Activated T-cell treated with anti-CD3 and anti-CD28 coated beads, Interleukin-2, amount 50 U/mL, for 48 hours (primary cell): ENCODE measurements around the gene BDP1.
"Not testable (repeated sequence)": the region's sequence is repeated elsewhere in the genome, so short reads cannot be mapped to it uniquely, and the experiment has no call there.

Experiments
- DNase-seq, 2 experiments: peaks; one replicate each; pipeline ENCODE4 v3.0.0-alpha.2; 2020

Gene BDP1

DNA sequence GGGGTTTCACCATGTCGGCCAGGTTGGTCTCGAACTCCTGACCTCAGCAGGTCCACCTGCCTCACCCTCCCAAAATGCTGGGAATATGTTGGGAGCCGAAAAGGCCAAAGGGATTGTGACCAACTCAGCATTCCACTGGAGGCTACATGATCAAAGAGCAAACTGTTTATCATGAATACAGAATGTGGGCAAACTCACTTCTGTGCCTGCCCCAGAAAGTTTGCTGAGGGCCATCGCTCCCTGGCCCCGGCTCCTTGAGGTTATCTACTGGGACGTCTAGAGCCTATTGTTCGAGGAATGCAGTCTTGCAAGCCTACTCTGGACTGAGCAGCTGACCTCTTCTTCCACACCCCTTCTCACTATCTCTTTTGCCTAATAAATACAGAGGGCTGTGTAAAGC, 116.4 kb downstream of the BDP1 start:
- not testable (repeated sequence) for DNase-seq

DNA sequence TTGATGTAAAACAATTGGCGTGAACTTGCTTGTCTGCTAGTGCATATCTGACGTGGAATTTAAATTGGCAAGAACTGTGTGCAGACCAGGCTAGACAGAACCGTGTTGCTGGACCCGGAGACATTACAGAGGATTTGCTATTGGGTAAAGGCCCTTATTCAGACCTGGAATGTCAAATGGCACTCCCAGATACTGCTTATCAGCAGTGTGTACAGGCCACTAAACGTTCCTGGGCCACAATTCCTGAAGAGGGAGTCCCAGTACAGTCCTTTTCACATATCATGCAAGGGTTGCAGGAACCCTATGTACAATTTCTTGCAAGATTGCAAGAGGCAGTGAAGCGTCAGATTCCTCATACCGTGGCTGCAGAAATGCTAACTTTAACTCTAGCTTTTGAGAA, 118.1 kb downstream of the BDP1 start:
- no peak for DNase-seq

DNA sequence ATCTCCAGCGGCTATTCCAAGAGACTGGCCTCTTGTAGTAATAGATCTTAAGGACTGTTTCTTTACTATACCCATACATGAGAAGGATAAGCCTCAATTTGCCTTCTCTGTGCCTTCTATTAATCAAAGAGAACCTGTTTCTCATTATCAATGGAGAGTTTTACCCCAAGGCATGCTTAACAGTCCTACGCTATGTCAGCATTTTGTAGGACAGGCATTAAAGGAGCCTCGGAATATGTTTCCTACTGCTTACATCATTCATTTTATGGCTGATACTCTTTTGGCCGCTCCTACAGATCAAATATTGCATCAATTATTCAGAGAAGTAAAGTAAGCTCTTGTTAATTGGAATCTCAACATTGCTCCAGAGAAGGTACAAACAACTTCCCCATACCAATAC, 120.1 kb downstream of the BDP1 start:
- not testable (repeated sequence) for DNase-seq

DNA sequence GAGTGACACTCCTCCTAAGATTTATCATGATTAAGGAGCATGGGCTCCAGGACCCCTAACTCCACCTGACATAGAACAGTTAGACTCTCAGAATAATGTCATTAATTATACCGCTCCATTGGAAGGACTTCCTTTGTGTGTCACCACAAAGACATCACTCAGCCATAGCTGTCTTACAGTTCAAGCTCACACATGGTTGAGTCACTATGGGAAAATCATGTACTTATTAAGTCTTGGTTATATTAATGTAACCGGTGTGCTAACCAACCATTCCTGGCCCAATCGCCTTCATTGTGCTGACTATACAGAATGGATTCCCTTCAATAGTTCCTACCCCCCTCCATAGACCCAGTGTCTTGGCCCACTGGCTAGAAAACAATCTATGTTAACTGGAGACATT, 120.8 kb downstream of the BDP1 start:
- no peak for DNase-seq

DNA sequence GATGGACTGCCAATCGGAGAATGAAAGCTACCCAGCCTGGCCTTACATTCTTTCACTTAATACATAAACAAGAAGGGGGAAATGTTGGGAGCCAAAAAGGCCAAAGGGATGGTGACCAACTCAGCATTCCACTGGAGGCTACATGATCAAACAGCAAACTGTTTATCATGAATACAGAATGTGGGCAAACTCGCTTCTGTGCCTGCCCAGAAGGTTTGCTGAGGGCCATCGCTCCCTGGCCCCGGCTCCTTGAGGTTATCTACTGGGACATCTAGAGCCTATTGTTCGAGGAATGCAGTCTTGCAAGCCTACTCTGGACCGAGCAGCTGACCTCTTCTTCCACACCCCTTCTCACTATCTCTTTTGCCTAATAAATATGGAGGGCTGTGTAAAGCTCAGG, 122.4 kb downstream of the BDP1 start:
- not testable (repeated sequence) for DNase-seq

DNA sequence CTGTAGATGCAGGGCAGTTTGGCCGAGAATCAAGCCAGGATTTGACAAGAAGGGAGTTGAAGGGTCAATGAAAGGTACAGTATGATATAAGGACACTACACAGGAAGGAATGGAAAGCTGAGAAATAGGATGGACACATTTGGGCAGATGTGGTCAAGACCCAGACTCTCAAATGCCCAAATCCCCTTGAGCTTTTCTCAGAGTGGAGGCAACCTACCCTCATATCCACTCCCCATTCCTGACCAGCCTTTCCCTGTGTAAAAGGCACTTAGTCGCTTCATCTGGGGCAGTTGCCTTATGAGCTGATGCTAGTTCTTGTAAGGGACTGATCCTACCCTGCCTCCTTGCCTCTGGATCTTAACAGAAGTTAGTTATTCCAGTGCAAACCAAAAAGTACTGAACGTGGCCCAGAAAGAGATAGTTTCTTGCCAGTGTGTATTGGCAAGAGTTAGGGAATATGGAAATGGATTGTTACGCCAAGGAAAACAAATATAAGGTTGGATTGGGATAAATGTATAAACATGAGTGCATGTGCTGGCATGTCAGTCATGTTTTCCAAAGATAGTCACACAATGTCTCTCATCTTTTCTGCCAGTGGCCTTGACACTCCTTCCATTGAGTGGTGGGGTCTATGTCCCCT, 127.6 kb downstream of the BDP1 start:
- DNase-seq, result no peak

DNA sequence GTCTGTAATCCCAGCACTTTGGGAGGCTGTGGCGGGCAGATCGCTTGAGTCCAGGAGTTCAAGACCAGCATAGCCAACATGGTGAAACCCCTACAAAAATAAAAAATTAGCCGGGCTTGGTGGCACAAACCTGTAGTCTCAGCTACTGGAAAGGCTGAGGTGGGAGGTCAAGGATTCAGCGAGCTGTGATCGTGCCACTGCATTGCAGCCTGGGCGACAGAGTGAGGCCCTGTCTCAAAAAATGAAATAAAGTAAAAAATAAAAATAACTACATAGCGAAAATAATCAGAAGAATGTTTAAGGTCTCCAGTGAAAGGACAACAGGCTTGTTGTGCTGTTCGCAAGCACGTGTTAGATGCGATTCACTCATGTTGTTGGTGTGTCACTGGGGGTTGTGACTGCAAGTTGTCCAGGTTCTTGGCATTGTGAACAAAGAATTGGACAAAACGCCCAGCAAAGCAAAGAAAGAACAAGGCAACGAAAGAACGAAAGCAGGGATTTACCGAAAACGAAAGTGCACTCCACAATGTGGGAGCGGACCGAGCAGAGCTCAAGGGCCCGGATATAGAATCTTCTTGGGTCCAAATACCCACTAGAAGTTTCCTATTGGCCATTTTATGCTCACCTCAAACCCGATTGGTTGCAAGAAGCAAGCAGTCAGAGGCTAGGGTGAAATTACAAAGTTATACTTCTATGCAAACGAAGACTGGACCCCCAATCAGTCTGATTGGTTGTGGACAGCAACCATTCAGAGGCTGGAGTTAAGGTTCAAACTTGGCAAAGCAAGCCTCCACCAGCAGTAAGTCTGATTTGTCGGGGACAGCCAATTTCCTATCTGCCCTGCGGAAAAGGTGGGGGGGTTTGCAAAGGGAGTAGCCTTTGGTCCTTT, 130.8 kb downstream of the BDP1 start:
- no peak for DNase-seq

DNA sequence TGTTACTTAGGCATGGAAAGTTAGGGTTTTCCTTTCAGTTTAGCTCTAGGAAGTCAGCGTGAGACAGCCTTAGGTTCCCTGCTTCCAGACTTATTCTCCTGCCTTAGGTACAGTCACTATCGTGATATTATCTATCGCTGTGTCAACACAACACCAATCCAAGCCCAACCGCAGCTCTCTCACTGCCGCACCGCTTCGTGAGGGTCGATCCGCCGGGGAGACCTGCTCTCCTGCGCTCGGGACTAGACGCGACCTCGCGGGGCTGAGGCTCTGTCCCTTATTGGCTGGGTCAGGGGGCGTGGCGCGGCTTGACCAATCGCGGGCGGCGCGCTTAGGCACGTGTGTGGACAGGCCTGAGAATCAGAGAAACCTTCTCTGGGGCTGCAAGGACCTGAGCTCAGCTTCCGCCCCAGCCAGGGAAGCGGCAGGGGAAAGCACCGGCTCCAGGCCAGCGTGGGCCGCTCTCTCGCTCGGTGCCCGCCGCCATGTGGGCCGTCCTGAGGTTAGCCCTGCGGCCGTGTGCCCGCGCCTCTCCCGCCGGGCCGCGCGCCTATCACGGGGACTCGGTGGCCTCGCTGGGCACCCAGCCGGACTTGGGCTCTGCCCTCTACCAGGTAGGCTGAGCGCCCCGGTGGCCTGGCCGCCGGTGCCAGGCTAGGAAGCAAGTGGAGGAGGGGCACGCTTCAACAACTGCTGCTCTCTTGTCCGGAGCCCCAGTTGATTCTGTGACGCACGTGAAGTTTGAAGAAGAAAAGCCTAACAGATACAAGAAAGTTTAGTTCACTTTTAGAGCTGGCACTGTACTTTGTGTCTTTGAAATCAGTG, 131.7 kb downstream of the BDP1 start, which contains the start of gene MCCC2:
TSS of gene MCCC2 (plus strand) at position 400 of the 825 bp plus-strand sequence. CDS start at position 486, 86 bp downstream.
- DNase-seq, result peak; percentile 98 to 99

DNA sequence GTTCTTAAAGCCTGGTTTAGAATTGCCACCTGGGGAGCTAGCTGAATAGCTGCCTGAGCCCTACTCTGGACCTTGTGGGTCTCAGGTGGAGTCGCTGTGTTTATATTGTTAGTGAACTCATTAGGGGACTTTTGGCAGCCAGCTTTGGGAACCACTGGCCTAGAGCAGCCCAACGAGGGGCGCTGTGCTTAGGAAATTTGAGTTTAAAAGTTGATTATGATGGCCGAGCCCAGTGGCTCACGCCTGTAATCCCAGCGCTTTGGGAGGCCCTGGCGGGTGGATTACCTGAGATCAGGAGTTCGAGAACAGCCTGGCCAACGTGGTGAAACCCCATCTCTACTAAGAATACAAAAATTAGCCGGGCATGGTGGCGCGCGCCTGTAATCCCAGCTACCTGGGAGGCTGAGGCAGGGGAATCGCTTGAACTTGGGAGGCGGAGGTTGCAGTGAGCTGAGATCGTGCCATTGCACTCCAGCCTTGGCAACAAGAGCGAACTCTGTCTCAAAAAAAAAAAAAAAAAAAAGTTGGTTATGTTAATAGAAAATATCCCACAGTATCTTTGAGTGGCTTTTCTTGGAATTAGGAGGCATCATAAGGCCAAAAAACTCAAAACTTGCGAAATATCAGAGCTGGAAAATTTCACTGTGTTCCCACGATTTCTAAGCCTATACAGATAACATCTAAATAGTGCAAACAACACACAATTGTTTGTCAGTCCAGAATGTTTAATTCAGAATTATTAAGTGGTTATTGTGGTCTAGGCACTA, 132.5 kb downstream of the BDP1 start:
- no peak for DNase-seq

DNA sequence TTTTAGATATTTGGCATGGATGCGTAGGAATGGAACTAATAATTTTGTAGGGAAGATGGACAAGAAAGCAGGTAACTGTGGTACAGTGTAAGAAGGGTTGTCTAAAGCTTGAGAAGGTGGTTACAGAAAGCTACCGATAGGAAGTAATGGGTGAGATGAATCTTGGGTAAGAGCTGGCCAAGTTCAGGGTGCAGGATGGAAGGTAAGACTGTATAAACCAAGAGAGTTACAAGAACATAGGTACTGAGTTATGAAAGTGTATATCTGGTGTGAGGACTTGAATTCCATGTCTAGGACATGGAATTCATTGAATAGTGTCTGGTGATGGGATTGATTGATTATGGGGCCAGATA, 133.1 kb downstream of the BDP1 start:
- no peak for DNase-seq

DNA sequence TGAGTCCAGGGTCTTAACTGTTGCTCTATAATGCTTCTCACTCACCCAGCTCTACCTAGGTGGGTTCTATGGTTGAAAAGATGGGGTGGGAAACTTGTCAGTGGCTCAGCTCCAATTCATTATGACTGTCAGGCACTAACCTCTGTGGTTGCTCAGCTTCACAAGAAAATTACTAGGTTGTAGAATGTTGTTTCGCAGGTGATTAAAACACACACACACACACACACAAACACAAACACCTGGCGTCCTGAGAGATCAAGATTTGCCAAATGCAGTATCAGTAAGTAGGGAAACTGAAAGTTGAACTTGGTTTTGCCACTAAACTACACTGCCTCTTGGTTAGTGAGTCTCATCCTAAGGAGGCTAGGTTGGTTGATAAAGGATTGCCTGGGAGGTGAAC, 134.5 kb downstream of the BDP1 start:
- peak in 1 of 2 experiments; percentile 18 for DNase-seq

DNA sequence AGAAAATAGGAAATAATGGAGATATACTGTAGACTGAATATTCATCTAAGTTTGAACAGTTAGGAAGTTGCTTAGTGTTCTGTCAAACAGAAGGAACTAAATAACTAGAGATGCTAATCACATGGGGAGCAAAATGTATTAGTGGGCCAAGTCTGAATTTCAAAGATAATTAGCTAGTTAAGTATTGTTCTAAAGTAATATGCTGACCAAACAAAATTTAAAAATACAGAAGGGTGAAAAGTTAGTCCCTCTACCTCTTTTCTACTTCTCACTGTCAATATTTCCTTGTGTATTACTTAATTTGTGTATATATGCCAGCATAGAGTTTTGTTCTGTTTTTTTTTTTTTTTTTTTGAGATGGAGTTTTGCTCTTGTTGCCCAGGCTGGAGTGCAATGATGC, 135.6 kb downstream of the BDP1 start:
- DNase-seq, result no peak

DNA sequence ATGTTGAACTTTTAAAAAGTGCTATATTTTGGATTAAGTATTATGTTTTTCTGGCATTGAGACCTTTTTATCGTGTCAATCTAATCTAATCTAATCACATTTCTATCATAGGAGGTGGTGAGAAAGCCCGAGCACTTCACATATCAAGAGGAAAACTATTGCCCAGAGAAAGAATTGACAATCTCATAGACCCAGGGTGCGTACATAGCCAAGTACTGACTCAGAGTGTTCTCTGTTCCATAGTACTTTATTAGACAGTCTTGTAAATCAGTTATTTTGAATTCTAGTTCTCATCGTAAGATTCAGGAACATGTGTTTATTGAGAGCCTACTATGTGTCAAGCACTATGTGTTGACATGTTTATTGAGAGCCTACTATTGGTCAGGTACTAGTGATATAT, 140.7 kb downstream of the BDP1 start:
- DNase-seq, result no peak

DNA sequence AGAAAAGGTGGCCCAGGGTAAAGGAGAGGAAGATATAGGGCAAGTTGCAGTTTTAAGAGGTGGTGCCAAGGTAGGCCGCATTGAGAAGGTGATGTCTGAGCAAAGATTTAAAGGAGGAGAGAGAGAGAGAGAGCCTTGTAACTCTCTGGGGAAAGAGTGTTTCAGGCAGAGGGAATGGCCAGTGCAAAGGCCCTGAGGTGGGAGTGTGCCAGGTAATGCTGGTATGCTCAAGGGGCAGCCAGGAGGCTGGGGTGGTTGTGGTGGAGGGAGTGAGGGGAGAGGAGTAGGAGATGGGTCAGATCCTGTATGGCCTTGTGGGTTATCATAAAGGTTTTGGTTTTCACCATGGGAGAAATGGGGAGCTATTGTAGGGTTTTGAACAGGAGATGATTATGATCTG, 141.6 kb downstream of the BDP1 start:
- DNase-seq, result no peak

DNA sequence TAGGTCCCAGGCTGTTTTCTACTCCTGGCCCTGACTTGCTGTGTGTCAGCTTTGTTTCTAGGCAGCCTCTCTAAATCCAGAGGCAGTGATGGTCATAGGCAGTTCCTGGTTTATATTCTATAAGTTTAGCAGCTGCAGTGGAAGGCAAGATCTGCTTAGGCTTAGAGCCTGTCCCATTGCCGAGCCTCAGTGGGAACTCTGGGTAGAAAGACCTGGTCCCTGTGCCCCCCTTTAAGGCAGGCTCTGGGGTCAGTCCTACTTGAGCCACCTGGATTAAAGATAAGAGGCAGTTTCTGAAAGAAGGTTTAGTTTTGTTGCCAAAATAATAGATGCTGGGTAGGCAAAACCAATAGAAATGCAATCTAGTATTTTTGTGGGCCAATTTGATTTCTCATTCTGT, 145.3 kb downstream of the BDP1 start:
- DNase-seq, result peak in 1 of 2 experiments; percentile 21

DNA sequence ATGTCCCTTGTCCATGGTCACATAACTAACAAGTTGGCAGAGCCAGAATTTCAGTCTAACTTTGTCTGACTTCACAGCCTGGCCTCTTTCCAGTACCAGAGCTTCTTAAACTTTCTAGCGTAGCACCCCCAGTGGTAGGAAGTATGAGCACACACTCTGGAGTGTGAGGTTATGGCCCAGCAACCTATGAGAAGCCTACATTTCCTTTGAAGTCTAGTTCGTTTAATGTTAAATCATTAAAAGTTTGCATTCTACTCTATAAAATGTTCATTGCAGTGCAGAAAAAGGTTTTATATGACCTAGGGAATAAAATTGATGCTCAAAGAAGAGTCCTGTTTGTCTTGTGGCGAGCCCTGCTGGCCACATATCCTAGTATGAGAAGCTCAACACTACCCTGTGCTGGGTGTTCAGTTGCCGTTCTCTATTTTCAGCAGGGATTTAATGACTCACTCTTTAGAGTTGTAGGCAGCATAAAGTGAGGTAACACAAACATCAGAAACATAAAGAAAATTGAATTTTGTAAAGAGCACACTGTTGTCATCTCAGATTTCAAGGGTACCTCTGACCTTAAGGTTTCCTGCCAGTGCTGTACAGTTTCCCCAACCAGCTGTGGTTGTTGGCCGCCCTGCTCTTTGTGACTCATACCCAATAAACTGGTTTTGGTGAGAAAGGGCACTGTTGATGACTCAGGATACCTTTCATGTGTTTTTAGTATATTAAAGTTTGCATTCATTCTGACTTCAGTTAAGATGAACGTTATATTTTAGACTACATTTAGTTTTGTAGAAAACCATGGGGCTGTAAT, 146.0 kb downstream of the BDP1 start:
- peak; percentile 71 to 75 for DNase-seq

DNA sequence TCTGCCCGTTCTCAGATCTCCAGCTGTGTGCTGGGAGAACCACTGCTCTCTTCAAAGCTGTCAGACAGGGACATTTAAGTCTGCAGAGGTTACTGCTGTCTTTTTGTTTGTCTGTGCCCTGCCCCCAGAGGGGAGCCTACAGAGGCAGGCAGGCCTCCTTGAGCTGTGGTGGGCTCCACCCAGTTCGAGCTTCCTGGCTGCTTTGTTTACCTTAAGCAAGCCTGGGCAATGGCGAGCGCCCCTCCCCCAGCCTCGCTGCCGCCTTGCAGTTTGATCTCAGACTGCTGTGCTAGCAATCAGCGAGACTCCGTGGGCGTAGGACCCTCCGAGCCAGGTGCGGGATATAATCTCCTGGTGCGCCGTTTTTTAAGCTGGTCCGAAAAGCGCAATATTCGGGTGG, 154.5 kb downstream of the BDP1 start:
- DNase-seq, result not testable (repeated sequence)

DNA sequence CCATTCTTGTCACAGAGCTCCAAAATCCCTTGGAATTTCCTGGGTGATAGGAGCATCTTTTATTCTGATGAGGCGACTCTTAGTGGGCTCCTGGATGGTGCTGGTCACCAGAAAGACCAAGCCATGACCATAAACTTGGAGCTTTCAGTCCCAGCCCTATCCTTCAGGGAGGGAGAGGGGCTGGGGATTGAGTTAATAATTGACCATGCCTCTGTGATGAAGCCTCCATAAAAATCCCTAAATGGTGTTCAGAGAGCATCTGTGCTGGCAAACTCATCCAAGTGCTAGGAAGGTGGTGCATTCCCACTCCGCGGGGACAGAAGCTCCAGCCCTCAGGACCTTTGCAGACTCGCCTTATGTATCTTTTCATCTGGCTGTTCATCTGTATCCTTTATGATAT, 160.4 kb downstream of the BDP1 start:
- DNase-seq, result no peak
